SK-N-SH (cell line): Measurements from ENCODE around the gene ZNF385C. TPM values are rescaled to one million over a fixed set of nuclear protein-coding genes. Genes with fewer than 3 reads are reported as not detected.

Experiments
- CTCF ChIA-PET: fragments of 300-600, 350-600 bp; formaldehyde crosslinking; extraction: SDS; loops from one replicate; lab custom pipeline; 2021; lab: Yijun Ruan, JAX
- POLR2A ChIA-PET: fragments of 350-600 bp; sonication (Branson Sonifier 250); formaldehyde crosslinking; extraction: SDS; loops from one replicate; lab custom pipeline; 2020; ENCODE audit warnings: antibody characterized with exemption, inconsistent platforms; lab: Yijun Ruan, JAX
- DNase-seq: peaks from one replicate; pipeline ENCODE4 v3.0.0; 2012
- H2AFZ ChIP-seq: fragments of 200-600 bp; sonication (generic); 2 replicates; pipeline ENCODE4 v1.8.1; 2016; ENCODE audit warnings: antibody characterized with exemption, mild to moderate bottlenecking, low read depth
- H3F3A ChIP-seq: fragments of 200-600 bp; sonication (generic); replicated peaks from 2 replicates; pipeline ENCODE3; 2016; ENCODE audit warnings: antibody characterized with exemption, mild to moderate bottlenecking; ENCODE audit not compliant: insufficient read depth
- H3K27ac ChIP-seq, 2 experiments: fragments of 200-500 bp in 1 of 2; fragments of 200-600 bp in 1 of 2; sonication (Bioruptor generic) in 1 of 2; sonication (generic), shearing (Covaris generic) in 1 of 2; 2 replicates each; pipeline versions ENCODE4 v1.5.1 to v1.6.1; 2014 to 2016; ENCODE audit warnings: low read depth in 2 of 2, inconsistent platforms in 1 of 2, low read length in 1 of 2, mild to moderate bottlenecking in 1 of 2, mixed read lengths in 1 of 2
- H3K27me3 ChIP-seq: fragments of 200-600 bp; sonication (generic), shearing (Covaris generic); 2 replicates; pipeline ENCODE4 v1.6.1; 2016; ENCODE audit warnings: mixed run types; ENCODE audit not compliant: insufficient read depth
- H3K36me3 ChIP-seq, 2 experiments: fragments of 200-500 bp in 1 of 2; fragments of 200-600 bp in 1 of 2; sonication (Bioruptor generic) in 1 of 2; sonication (generic) in 1 of 2; replicated peaks in 1 of 2; 2 replicates each; pipeline versions ENCODE3 to v1.5.1; 2014 to 2016; ENCODE audit warnings: low read length in 1 of 2, mild to moderate bottlenecking in 1 of 2; ENCODE audit not compliant: insufficient read depth in 2 of 2, control insufficient read depth in 1 of 2
- H3K4me1 ChIP-seq, 2 experiments: fragments of 200-500 bp in 1 of 2; fragments of 200-600 bp in 1 of 2; sonication (Bioruptor generic) in 1 of 2; sonication (generic), shearing (Covaris generic) in 1 of 2; 2 replicates each; pipeline versions ENCODE4 v1.5.1 to v1.6.1; 2014 to 2016; ENCODE audit warnings: low read depth in 1 of 2, low read length in 1 of 2, mixed run types in 1 of 2; ENCODE audit not compliant: insufficient read depth in 2 of 2, control insufficient read depth in 1 of 2
- H3K4me2 ChIP-seq: fragments of 200-600 bp; sonication (generic), shearing (Covaris generic); 2 replicates; pipeline ENCODE4 v1.6.1; 2017; ENCODE audit warnings: mixed run types
- H3K4me3 ChIP-seq, 2 experiments: fragments of 200-500 bp in 1 of 2; fragments of 200-600 bp in 1 of 2; sonication (Bioruptor generic) in 1 of 2; sonication (generic), shearing (Covaris generic) in 1 of 2; 2 replicates each; pipeline versions ENCODE4 v1.5.1 to v1.8.1; 2014 to 2016; ENCODE audit warnings: low read depth in 2 of 2, inconsistent platforms in 1 of 2, low read length in 1 of 2, mild to moderate bottlenecking in 1 of 2, mixed read lengths in 1 of 2, moderate library complexity in 1 of 2
- H3K79me2 ChIP-seq: fragments of 200-600 bp; sonication (generic); 2 replicates; pipeline ENCODE4 v1.8.1; 2017; ENCODE audit warnings: mild to moderate bottlenecking; ENCODE audit not compliant: insufficient read depth
- H3K9ac ChIP-seq: fragments of 200-600 bp; sonication (generic); 2 replicates; pipeline ENCODE4 v1.6.1; 2017; ENCODE audit warnings: mixed run types
- H3K9me2 ChIP-seq: fragments of 200-600 bp; sonication (generic); 2 replicates; pipeline ENCODE4 v1.6.1; 2017; ENCODE audit warnings: mixed run types
- H3K9me3 ChIP-seq: fragments of 200-600 bp; sonication (generic); 2 replicates; pipeline ENCODE4 v1.6.1; 2017; ENCODE audit warnings: mixed run types, mild to moderate bottlenecking, moderate library complexity
- H4K20me1 ChIP-seq: fragments of 200-600 bp; sonication (generic); 2 replicates; pipeline ENCODE4 v1.6.1; 2017; ENCODE audit warnings: mild to moderate bottlenecking, mixed run types; ENCODE audit not compliant: insufficient read depth
- CHD2 ChIP-seq: fragments of 150-350 bp; IDR thresholded peaks from 2 replicates; pipeline ENCODE4 v1.6.1; 2018; ENCODE audit warnings: low read length; ENCODE audit not compliant: partially characterized antibody
- ELF1 ChIP-seq: IDR thresholded peaks from 2 replicates; pipeline ENCODE4 v1.4.0; 2012
- FOSL2 ChIP-seq: IDR thresholded peaks from 2 replicates; pipeline ENCODE4 v1.4.0; 2012; ENCODE audit warnings: low read depth, mild to moderate bottlenecking, moderate library complexity, borderline replicate concordance
- FOXJ3 ChIP-seq: sonication (generic); formaldehyde crosslinking; IDR thresholded peaks from 2 replicates; pipeline ENCODE4 v1.5.1; 2020; ENCODE audit warnings: mild to moderate bottlenecking, missing genetic modification reagents
- GATA2 ChIP-seq: sonication (generic); formaldehyde crosslinking; IDR thresholded peaks from 2 replicates; pipeline ENCODE4 v1.5.0; 2020; ENCODE audit warnings: mild to moderate bottlenecking, missing genetic modification reagents
- IRF3 ChIP-seq: fragments of 150-350 bp; IDR thresholded peaks from 2 replicates; pipeline ENCODE4 v1.6.1; 2016; ENCODE audit warnings: mild to moderate bottlenecking, low read depth, low read length
- JUND ChIP-seq: IDR thresholded peaks from 2 replicates; pipeline ENCODE4 v1.4.0; 2012
- MEF2A ChIP-seq: IDR thresholded peaks from 2 replicates; pipeline ENCODE4 v1.4.0; 2012; ENCODE audit warnings: low read depth, borderline replicate concordance
- NRF1 ChIP-seq: IDR thresholded peaks from 2 replicates; pipeline ENCODE4 v1.6.1; 2012; ENCODE audit warnings: low read depth, mild to moderate bottlenecking, low read length
- PBX3 ChIP-seq: IDR thresholded peaks from 2 replicates; pipeline ENCODE4; 2012
- POLR2AphosphoS5 ChIP-seq: IDR thresholded peaks from 2 replicates; pipeline ENCODE4 v1.6.1; 2012; ENCODE audit warnings: low read depth, low read length
- RAD21 ChIP-seq: IDR thresholded peaks from 2 replicates; pipeline ENCODE4 v1.6.1; 2012; ENCODE audit warnings: mild to moderate bottlenecking, low read length
- RCOR1 ChIP-seq: fragments of 150-350 bp; IDR thresholded peaks from 2 replicates; pipeline ENCODE4 v1.6.1; 2017; ENCODE audit warnings: antibody characterized with exemption, low read length
- REST ChIP-seq: IDR thresholded peaks from 2 replicates; pipeline ENCODE4 v1.6.1; 2012; ENCODE audit warnings: mild to moderate bottlenecking, low read depth, low read length, moderate library complexity
- TCF12 ChIP-seq: IDR thresholded peaks from 2 replicates; pipeline ENCODE4 v1.4.0; 2012
- TEAD4 ChIP-seq: IDR thresholded peaks from 2 replicates; pipeline ENCODE4 v1.4.0; 2012; ENCODE audit warnings: mild to moderate bottlenecking, borderline replicate concordance; ENCODE audit not compliant: insufficient read depth
- USF2 ChIP-seq: fragments of 150-350 bp; IDR thresholded peaks from 2 replicates; pipeline ENCODE4 v1.6.1; 2017; ENCODE audit warnings: antibody characterized with exemption, low read length, low read depth, borderline replicate concordance
- YY1 ChIP-seq: IDR thresholded peaks from 2 replicates; pipeline ENCODE4 v1.4.0; 2012; ENCODE audit warnings: low read depth, mild to moderate bottlenecking
- WGBS: methylation state at CpG from one replicate; pipeline ENCODE4 v1.1.6; 2017; ENCODE audit warnings: low lambda C conversion rate; 5-methylcytosine and 5-hydroxymethylcytosine counted together
- polyA plus RNA-seq, 3 experiments: library from polyadenylated mRNA; depleted of rRNA; stranded (reverse); fragments of >200 nt; gene quantifications; 2 replicates each; pipeline ENCODE4 v1.2.3, GENCODE V29; 2012

ZNF385C gene
- polyA plus RNA-seq, 1 of the 3 experiments (the other 2 are of a cell fraction): 0.05 TPM

GRCh38 chr17:42075789-42076188, 22.5 kb downstream of the ZNF385C start (continued):
- TF ChIP-seq REST (no peak), USF2 (no peak), IRF3 (no peak), MEF2A (no peak), RCOR1 (no peak), JUND (no peak), ELF1 (no peak), FOSL2 (no peak), NRF1 (no peak)

- Histone ChIP-seq H3K9me3 (no peaks in the 10 kb centered on the region), H4K20me1 (no peaks in the 10 kb centered on the region), H3K4me3 (peak overlapping the region in 1 of 2 experiments; percentile 42; a peak in 2 of 4 replicates), H2AFZ (peak overlapping the region; percentile 51; the same call in 1 of the 2 replicates), H3K4me1 (peaks cover 0 to 9% of the 10 kb centered on the region in 2 experiments; a peak in 1 of 4 replicates), H3K27ac (no peak overlapping the region), H3K36me3 (no peaks in the 10 kb centered on the region), H3K9ac (no peak overlapping the region), H3K9me2 (no peaks in the 10 kb centered on the region), H3F3A (peaks cover 6% of the 10 kb centered on the region), H3K4me2 (peak overlapping the region; percentile 52), H3K79me2 (no peaks in the 10 kb centered on the region), H3K27me3 (no peaks in the 10 kb centered on the region)
- DNase-seq: peak; percentile 83
- 39% methylated on average over 20 of the region's 67 CpGs for WGBS
- TF ChIP-seq RAD21 (no peak), TEAD4 (no peak), YY1 (no peak), RCOR1 (no peak), POLR2AphosphoS5 (no peak), ELF1 (no peak), FOXJ3 (CRISPR knock-in tag) (no peak), TCF12 (no peak), FOSL2 (no peak), NRF1 (no peak), PBX3 (no peak), CHD2 (no peak), JUND (no peak), GATA2 (CRISPR knock-in tag) (no peak)
- POLR2A ChIA-PET: no interaction called here
- CTCF ChIA-PET: interaction anchor here (0.6 to 4.5 kb wide), 17 partner anchors 9 to 113 kb away, joined by 3 to 20 read pairs (median 5); partner anchors contain the start of gene NKIRAS2
Measured at GRCh38 chr17:42072323-42073187, 25.7 kb downstream of the ZNF385C start.
